Breast epithelium (tissue), 4 donors: Measurements from ENCODE around the gene FSIP2. TPM values are rescaled to one million over a fixed set of nuclear protein-coding genes. Genes with fewer than 3 reads are reported as not detected.

Experiments
- DNase-seq, 2 donors: peaks; one replicate each; pipeline ENCODE4 v3.0.0-alpha.2; 2019; ENCODE audit warnings: low spot score in 2 of 2
- H3K27ac ChIP-seq, 2 donors: fragments of 200-600 bp; sonication (generic) in 1 of 2; one replicate each; pipeline ENCODE4 v1.5.1; 2016 to 2019; ENCODE audit warnings: mild to moderate bottlenecking in 1 of 2
- H3K27me3 ChIP-seq, 2 donors: fragments of 200-600 bp; sonication (generic) in 1 of 2; one replicate each; pipeline versions ENCODE4 v1.5.1 to v1.6.0; 2017 to 2019; ENCODE audit warnings: control low read depth in 1 of 2, mild to moderate bottlenecking in 1 of 2
- H3K36me3 ChIP-seq: fragments of 200-600 bp; one replicate; pipeline ENCODE4 v1.5.1; 2019
- H3K4me1 ChIP-seq, 2 donors: fragments of 200-600 bp; sonication (generic); one replicate each; pipeline ENCODE4 v1.5.1; 2016 to 2019; ENCODE audit warnings: control low read depth in 1 of 2
- H3K4me3 ChIP-seq, 3 donors: fragments of 200-600 bp; sonication (generic); 1 replicate in 2 of 3; 2 replicates in 1 of 3; pipeline ENCODE4 v1.5.1; 2016 to 2019; ENCODE audit warnings: mild to moderate bottlenecking in 3 of 3, moderate library complexity in 2 of 3
- H3K9me3 ChIP-seq, 2 donors: fragments of 200-600 bp; sonication (generic) in 1 of 2; one replicate each; pipeline ENCODE4 v1.5.1; 2016 to 2019; ENCODE audit warnings: control low read depth in 1 of 2
- POLR2A ChIP-seq: fragments of 450-650 bp; IDR thresholded peaks from one replicate; pipeline ENCODE4 v1.6.1; 2016; ENCODE audit warnings: antibody characterized with exemption, mild to moderate bottlenecking, moderate library complexity
- POLR2AphosphoS5 ChIP-seq, 3 donors: sonication (generic); formaldehyde crosslinking; IDR thresholded peaks; one replicate each; pipeline ENCODE4 v1.6.1; 2017; ENCODE audit warnings: antibody characterized with exemption in 3 of 3
- intact Hi-C: fragments of 100-400 bp; cut with DNase I; formaldehyde crosslinking; loops from one replicate; pipeline ENCODE4 v1.15.1; 2023; ENCODE audit warnings: low total_unique reads
- total RNA-seq, 3 donors: library from RNA; depleted of rRNA; stranded (reverse); fragments of >200 nt; gene quantifications; one replicate each; pipeline ENCODE4 v1.1.0, GENCODE V29; 2016
- TF ChIP-seq, protein P1 (sequence below), 3 donors: fragments of 450-650 bp; IDR thresholded peaks; one replicate each; pipeline ENCODE4 v1.5.1; 2016 to 2017; ENCODE audit warnings: antibody characterized with exemption in 3 of 3, mild to moderate bottlenecking in 3 of 3, moderate library complexity in 3 of 3

The FSIP2 gene, protein sequence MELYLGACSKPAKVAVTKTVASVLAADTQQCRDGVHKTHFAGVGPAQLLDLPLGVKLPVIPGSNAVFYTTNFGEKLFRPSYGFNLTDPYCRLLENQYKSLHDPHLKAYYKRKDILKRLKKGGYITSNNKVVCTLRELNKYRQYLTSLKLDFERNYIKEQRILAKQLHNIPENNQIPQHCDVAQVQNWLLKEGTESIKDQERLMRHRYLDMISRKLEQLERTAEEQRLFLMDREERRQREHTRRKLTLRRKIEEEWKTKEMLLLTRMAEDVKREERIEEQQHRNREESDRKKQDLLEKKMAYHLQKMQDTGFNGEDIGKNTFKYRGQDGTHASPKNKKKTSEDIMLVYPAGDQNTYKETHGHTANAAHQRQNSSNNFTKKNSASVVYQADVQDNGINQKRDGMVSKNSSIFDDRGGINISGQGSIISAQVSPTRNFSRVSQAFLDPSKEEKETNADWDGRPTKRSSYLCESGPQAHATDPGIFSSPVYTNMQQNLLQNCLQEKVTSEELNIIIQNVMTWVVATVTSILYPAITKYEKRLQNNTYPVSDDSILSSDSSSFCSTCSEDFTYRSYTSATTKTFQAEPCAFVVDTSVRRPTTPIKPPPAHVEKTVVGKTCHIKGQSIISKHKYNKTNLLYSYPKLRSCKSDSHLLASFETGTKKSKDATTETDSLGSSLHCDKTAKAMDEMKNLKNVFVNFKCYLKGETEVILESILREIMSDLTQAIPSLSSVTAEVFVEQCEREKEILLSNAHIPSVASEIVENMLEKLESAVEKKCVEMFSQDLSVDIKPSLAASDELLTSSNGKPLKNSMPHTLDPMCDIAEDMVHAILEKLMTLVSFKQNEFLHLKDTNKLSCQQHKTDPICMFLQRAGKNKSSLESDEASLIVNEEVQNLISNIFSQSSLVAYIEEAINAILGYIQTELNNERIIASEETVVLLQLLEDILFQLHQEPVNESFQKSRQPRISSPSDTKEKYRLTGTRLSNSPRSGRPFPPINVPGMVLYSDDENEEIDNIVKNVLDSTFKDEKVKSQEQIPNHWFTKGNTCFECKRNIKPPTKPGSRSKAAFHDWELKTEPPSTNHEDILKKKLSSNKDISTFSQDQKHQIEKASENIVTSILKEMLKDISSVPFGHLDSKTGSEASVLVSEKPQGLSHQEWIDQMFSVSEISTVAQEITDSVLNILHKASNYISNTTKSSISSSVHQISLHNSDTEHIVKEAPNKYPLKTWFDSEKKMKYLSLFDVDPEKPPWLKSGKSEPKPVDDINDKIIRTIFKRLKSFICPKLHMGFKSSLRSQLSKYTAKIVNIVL (N-terminal part only)
- total RNA-seq = 1 to 10 TPM in 2 of 3 donors, under 1 TPM in 1; 0.64 to 2.3 (median 1.6) TPM

DNA sequence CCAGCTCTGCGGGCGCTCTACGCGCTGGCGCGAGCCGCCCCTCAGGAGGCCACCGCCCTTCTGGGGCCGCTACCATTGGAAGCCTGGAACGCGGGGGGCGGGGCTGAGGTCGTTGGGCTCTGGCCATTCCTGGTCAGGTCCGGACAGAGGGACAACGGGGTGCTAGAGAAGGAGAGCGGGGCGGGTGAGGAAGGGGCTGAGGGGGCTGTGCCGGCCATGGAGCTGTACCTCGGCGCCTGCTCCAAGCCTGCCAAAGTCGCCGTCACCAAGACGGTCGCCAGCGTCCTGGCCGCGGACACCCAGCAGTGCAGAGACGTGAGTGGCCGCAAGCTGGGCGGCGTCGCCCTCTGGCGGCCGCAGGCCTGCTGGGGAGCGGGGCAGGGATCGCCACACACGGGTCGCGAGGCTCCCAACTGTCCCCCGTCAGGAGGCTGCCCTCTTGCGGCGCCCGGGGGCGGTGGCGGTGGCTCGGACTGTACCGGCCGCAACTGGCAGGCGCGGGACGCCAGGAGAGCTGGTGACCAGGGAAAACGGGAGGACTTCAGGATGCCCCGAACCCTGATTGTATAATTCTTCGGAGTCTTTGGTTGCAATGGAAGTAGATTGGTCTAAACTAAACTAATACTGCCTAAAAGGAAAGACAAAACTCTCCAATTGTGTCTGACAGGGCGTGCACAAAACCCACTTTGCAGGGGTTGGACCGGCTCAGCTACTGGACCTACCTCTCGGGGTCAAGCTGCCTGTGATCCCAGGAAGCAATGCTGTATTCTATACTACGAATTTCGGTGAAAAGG is at the start of gene FSIP2:
FSIP2 (plus strand) TSS at position 126 of the 794 bp plus-strand sequence; CDS start at position 217, 91 bp downstream.
- Histone ChIP-seq H3K36me3 (no peaks in the 10 kb centered on the region), H3K4me1 (no peaks in the 10 kb centered on the region), H3K27ac (no peak within 1 kb of the TSS), H3K27me3 (peaks cover 0 to 13% of the 10 kb centered on the region in 2 donors), H3K4me3 (peak within 1 kb of the TSS; percentile 25 to 53 (median 33)), H3K9me3 (peaks cover 0 to 10% of the 10 kb centered on the region in 2 donors)
- DNase-seq = peak in 1 of 2 donors; percentile 62
- TF ChIP-seq, protein P1, sequence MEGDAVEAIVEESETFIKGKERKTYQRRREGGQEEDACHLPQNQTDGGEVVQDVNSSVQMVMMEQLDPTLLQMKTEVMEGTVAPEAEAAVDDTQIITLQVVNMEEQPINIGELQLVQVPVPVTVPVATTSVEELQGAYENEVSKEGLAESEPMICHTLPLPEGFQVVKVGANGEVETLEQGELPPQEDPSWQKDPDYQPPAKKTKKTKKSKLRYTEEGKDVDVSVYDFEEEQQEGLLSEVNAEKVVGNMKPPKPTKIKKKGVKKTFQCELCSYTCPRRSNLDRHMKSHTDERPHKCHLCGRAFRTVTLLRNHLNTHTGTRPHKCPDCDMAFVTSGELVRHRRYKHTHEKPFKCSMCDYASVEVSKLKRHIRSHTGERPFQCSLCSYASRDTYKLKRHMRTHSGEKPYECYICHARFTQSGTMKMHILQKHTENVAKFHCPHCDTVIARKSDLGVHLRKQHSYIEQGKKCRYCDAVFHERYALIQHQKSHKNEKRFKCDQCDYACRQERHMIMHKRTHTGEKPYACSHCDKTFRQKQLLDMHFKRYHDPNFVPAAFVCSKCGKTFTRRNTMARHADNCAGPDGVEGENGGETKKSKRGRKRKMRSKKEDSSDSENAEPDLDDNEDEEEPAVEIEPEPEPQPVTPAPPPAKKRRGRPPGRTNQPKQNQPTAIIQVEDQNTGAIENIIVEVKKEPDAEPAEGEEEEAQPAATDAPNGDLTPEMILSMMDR (IDR thresholded peaks at IDR 0.05) = peak in 2 of 3 donors; percentile 10 to 51
- TF ChIP-seq POLR2A = no peak
- intact Hi-C loops = loop anchor here (5.0 kb wide), 2 partner anchors 83 to 542 kb away; no protein-coding TSS in a partner anchor

DNA sequence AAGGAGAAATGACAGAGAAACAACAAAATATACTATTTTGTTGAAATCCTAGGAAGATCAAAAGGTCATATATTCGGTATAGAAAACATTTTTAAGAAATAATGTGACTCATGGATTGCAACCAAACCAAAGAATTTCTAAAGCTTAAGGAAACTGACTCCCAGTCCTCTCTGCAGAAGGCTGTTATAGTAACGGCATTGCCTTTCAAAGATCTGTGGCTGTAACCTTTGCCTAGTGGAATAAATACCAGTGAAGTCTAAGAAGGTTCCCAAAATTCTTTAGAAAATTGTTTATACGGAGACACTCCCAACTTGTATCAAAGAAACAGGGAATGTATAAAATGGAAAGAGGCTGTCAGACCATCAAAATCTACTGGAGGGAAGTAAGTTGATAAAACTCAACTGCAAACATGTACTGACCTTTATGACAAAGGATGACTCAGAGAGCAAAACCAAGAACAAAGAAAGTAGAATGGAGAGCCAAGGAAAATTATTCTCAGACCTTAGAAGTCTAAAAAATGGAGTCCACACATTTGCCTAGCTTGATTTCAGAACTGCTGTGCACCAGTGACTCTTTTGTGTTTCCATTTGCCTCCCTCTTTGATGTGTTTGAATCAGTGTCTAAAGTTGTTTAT is 48.6 kb upstream of the FSIP2 start:
- intact Hi-C loops = no loop called here
- Histone ChIP-seq H3K36me3 (no peaks in the 10 kb centered on the region), H3K27me3 (no peaks in the 10 kb centered on the region), H3K27ac (no peak overlapping the region), H3K4me3 (no peak overlapping the region), H3K9me3 (no peaks in the 10 kb centered on the region), H3K4me1 (no peaks in the 10 kb centered on the region)
- TF ChIP-seq POLR2AphosphoS5 (IDR thresholded peaks at IDR 0.05) = no peak
- no peak for DNase-seq

DNA sequence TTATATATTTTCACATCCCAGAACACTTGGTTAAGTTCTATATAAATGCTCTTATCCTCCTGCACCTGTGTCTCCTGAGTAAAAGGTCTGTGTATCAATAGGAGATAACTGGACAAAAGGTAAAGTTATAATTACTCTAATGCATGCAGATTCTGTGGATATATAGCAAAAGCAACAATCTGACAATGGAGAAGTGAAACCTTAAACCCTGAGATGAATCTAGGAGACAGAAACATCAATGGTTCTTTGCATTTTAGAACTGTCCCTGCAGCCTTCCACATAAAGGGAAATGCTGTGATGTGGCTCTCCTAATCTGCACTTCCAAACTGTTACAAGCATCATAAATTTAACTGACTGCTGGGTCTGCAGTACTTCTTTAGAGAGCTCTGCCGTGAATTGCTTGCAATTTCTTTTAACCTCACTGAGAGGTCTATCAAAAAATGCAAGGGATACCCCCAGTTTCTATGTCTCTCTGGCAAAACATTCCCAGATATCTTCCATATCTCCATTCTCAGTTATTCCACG is 42.8 kb upstream of the FSIP2 start:
- Histone ChIP-seq H3K4me3 (no peak overlapping the region), H3K4me1 (no peaks in the 10 kb centered on the region), H3K27ac (no peak overlapping the region), H3K36me3 (no peaks in the 10 kb centered on the region), H3K27me3 (no peaks in the 10 kb centered on the region), H3K9me3 (no peaks in the 10 kb centered on the region)
- intact Hi-C loops = no loop called here
- TF ChIP-seq POLR2AphosphoS5 (IDR thresholded peaks at IDR 0.05) (no peak), POLR2A (no peak)
- TF ChIP-seq, protein P1 (IDR thresholded peaks at IDR 0.05) = no peak
- no peak for DNase-seq

DNA sequence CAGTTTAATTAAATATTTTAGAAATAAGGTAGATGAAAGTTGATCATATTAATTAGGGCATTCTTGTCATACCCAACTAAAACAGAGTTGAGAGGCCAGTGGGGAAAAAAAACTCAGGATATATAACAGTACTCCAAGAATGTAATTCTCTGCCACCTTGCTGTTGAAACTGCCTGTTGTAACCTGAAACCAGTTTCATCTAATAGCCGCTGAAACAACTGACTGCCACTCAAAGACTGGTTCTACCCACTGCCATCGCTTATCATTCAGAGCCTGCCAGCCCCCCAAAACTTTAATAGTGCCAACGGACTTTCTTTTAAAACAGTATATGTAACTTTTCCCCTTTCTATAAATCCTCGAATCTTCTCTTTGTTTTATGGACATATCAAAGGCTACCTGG is 37.7 kb upstream of the FSIP2 start:
- intact Hi-C loops = no loop called here
- no peak for TF ChIP-seq POLR2A
- TF ChIP-seq, protein P1 (IDR thresholded peaks at IDR 0.05) = no peak
- TF ChIP-seq POLR2AphosphoS5 (IDR thresholded peaks at IDR 0.05) = no peak
- no peak for DNase-seq
- H3K9me3 ChIP-seq = no peaks in the 10 kb centered on the region
- no peak overlapping the region for H3K27ac ChIP-seq
- no peaks in the 10 kb centered on the region for H3K4me1 ChIP-seq
- H3K36me3 ChIP-seq = no peaks in the 10 kb centered on the region
- no peaks in the 10 kb centered on the region for H3K27me3 ChIP-seq
- H3K4me3 ChIP-seq = no peak overlapping the region
